Measurements from ENCODE around the gene ACTMAP.
"Not testable (repeated sequence)": the region's sequence is repeated elsewhere in the genome, so short reads cannot be mapped to it uniquely, and the experiment has no call there.

- TF ChIP-seq FOXM1 (IDR thresholded peaks at IDR 0.05; ENCODE audit: borderline replicate concordance); ARNT (IDR thresholded peaks at IDR 0.05); SUZ12 (IDR thresholded peaks at IDR 0.05): not testable (repeated sequence)
These were observed 20.2 kb downstream of the ACTMAP start for GRCh38 chr19:40730065-40730464.

Data from HEK293T (cell line).